Prostate gland (tissue), 2 donors: ENCODE results near the gene LRRC51.

ENCODE experiments used
- CTCF ChIP-seq, 4 experiments: fragments of 200-600 bp in 2 of 4; fragments of 450-650 bp in 2 of 4; sonication (generic) in 2 of 4; IDR thresholded peaks; 1 replicate in 3 of 4; 2 replicates in 1 of 4; pipeline ENCODE4 v1.5.1; 2016 to 2019; ENCODE audit warnings: antibody characterized with exemption in 4 of 4, mild to moderate bottlenecking in 2 of 4, moderate library complexity in 2 of 4
- POLR2A ChIP-seq: fragments of 450-650 bp; IDR thresholded peaks from one replicate; pipeline ENCODE4 v1.6.1; 2016; ENCODE audit warnings: antibody characterized with exemption, mild to moderate bottlenecking
- POLR2AphosphoS5 ChIP-seq: sonication (generic); formaldehyde crosslinking; IDR thresholded peaks from one replicate; pipeline ENCODE4 v1.6.1; 2017; ENCODE audit warnings: antibody characterized with exemption

- TF ChIP-seq CTCF (IDR thresholded peaks at IDR 0.05) (no peak), POLR2AphosphoS5 (no peak), POLR2A (no peak)
Observed at GRCh38 chr11:72085621-72086351, 5.1 kb downstream of the LRRC51 start.
